ENCODE results near the gene SRSF3.
"Not testable (repeated sequence)": the region's sequence is repeated elsewhere in the genome, so short reads cannot be mapped to it uniquely, and the experiment has no call there.

SRSF3 gene

DNA sequence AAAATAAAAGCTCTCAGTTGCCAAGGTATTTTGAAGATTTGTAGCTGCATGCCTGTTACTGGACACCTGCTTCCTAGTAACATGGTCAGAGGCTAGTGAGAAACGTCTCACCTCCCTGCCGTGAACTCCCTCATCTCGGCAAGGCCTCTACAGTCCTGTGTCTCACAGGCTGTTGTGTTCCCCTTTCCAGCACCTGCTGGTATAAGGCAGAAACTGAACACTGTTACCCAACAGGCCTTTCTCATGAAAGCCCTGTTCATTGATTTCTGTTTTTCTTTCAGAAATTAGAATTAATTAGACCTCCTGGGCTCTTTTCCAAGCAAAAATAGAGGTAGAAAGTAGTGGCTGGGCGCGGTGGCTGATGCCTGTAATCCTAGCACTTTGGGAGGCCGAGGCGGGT, 17.6 kb upstream of the SRSF3 start:
- 92 to 95% methylated on average over 7 of the region's 7 CpGs for WGBS, 2 experiments
- no peaks in the 10 kb centered on the region for H3K9me3 ChIP-seq (ENCODE audit: control insufficient read depth, low read length)
- H3K4me3 ChIP-seq (ENCODE audit: insufficient read depth, low read depth, low read length): no peak overlapping the region
- peaks cover 9% of the 10 kb centered on the region for H3K4me1 ChIP-seq (ENCODE audit: control insufficient read depth, insufficient read depth, low read length)
- no peak overlapping the region for H3K27ac ChIP-seq (ENCODE audit: insufficient read depth, low read depth, low read length, poor library complexity, severe bottlenecking)
- no peaks in the 10 kb centered on the region for H3K27me3 ChIP-seq (ENCODE audit: control insufficient read depth, insufficient read depth, low read length, poor library complexity, severe bottlenecking)
- no peaks in the 10 kb centered on the region for H3K36me3 ChIP-seq (ENCODE audit: control insufficient read depth, insufficient read depth, low read length)

DNA sequence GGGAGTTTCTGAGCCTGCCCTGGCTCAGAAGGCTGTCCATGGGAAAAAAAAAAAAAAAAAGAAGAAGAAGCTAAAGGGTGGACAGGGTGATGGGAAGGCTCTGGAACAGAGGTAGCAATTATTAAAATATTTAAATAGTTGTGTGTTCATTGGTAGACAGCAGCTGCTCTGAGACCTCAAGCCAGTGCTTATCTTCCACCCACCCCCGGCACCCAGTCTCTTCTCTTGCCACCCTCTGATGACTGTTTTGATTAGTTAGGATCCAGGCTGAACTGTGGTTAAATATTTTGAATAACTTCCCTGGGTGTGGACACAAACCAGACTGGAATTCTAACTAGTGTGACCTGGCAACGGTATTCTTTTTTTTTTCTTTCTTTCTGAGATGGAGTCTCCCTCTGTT, 16.9 kb upstream of the SRSF3 start:
- 91 to 99% methylated on average over 2 of the region's 2 CpGs for WGBS, 2 experiments
- H3K4me1 ChIP-seq (ENCODE audit: control insufficient read depth, insufficient read depth, low read length): peaks cover 9% of the 10 kb centered on the region
- no peak overlapping the region for H3K27ac ChIP-seq (ENCODE audit: insufficient read depth, low read depth, low read length, poor library complexity, severe bottlenecking)
- H3K4me3 ChIP-seq (ENCODE audit: insufficient read depth, low read depth, low read length): no peak overlapping the region
- no peaks in the 10 kb centered on the region for H3K27me3 ChIP-seq (ENCODE audit: control insufficient read depth, insufficient read depth, low read length, poor library complexity, severe bottlenecking)
- H3K36me3 ChIP-seq (ENCODE audit: control insufficient read depth, insufficient read depth, low read length): no peaks in the 10 kb centered on the region
- no peaks in the 10 kb centered on the region for H3K9me3 ChIP-seq (ENCODE audit: control insufficient read depth, low read length)

DNA sequence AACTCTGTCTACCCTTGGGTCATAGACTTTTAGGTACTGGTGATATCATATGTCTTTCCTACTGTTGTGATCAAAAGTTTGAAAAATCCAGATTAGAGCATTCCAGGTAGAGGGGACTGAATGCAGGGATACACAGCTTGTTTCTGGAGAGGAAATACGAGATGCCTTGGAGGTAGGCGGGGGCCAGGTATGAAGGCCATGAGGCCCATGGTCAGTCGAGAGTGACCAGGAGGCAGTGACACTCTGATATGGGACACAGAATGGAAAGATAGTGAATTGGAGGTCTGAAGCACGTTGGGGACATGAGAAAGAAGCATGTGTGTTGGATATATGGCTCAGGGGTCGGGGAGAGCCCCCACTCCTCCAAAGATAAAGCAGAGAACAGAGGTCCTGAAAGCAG, 16.1 kb upstream of the SRSF3 start:
- H3K4me3 ChIP-seq (ENCODE audit: insufficient read depth, low read depth, low read length): no peak overlapping the region
- WGBS, 2 experiments: 92 to 93% methylated on average over 5 of the region's 5 CpGs
- H3K4me1 ChIP-seq (ENCODE audit: control insufficient read depth, insufficient read depth, low read length): peaks cover 9% of the 10 kb centered on the region
- H3K36me3 ChIP-seq (ENCODE audit: control insufficient read depth, insufficient read depth, low read length): no peaks in the 10 kb centered on the region
- no peaks in the 10 kb centered on the region for H3K27me3 ChIP-seq (ENCODE audit: control insufficient read depth, insufficient read depth, low read length, poor library complexity, severe bottlenecking)
- H3K27ac ChIP-seq (ENCODE audit: insufficient read depth, low read depth, low read length, poor library complexity, severe bottlenecking): no peak overlapping the region
- H3K9me3 ChIP-seq (ENCODE audit: control insufficient read depth, low read length): no peaks in the 10 kb centered on the region

DNA sequence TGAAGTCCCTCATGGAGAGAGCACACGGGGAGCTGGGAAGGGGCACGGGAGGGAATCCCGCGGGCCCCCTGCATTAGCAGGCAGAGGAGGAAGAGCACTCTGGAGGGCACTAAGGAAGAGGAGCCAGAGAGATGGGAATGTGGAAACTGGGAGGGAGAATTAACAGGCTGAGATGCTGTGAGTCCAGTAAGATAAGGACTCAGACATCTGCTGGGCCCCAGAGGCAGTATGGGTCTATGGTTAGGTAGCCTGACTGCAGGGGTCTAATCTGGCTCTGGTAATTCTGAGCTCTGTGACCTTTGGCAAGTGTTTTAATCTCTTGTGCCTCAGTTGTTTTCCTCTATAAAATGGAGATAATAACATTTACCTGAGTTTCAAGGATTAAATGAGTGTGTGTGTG, 15.7 kb upstream of the SRSF3 start:
- Histone ChIP-seq H3K4me3 (ENCODE audit: insufficient read depth, low read depth, low read length) (no peak overlapping the region), H3K27ac (ENCODE audit: insufficient read depth, low read depth, low read length, poor library complexity, severe bottlenecking) (no peak overlapping the region), H3K27me3 (ENCODE audit: control insufficient read depth, insufficient read depth, low read length, poor library complexity, severe bottlenecking) (no peaks in the 10 kb centered on the region), H3K4me1 (ENCODE audit: control insufficient read depth, insufficient read depth, low read length) (peaks cover 9% of the 10 kb centered on the region), H3K36me3 (ENCODE audit: control insufficient read depth, insufficient read depth, low read length) (no peaks in the 10 kb centered on the region), H3K9me3 (ENCODE audit: control insufficient read depth, low read length) (no peaks in the 10 kb centered on the region)
- 88 to 90% methylated on average over 4 of the region's 4 CpGs for WGBS, 2 experiments

DNA sequence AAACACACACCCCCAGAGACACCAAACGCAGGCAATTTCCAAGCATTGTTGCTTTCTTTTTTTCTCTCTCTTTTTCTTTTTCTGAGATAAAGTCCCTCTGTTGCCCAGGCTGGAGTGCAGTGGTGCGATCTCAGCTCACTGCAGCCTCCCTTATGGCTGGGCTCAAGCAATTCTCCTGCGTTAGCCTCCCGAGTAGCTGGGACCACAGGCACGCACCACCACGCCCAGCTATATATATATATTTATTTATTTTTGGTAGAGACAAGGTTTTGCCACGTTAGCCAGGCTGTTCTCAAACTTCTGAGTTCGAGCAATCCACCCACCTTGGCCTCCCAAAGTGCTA, 14.0 kb upstream of the SRSF3 start:
- Histone ChIP-seq H3K4me1 (ENCODE audit: control insufficient read depth, insufficient read depth, low read length) (peaks cover 9% of the 10 kb centered on the region), H3K36me3 (ENCODE audit: control insufficient read depth, insufficient read depth, low read length) (no peaks in the 10 kb centered on the region), H3K27ac (ENCODE audit: insufficient read depth, low read depth, low read length, poor library complexity, severe bottlenecking) (peak overlapping the region; percentile 83), H3K4me3 (ENCODE audit: insufficient read depth, low read depth, low read length) (no peak overlapping the region), H3K9me3 (ENCODE audit: control insufficient read depth, low read length) (no peaks in the 10 kb centered on the region), H3K27me3 (ENCODE audit: control insufficient read depth, insufficient read depth, low read length, poor library complexity, severe bottlenecking) (no peaks in the 10 kb centered on the region)
- WGBS, 2 experiments: 77 to 84% methylated on average over 6 to 8 of the region's 8 CpGs

DNA sequence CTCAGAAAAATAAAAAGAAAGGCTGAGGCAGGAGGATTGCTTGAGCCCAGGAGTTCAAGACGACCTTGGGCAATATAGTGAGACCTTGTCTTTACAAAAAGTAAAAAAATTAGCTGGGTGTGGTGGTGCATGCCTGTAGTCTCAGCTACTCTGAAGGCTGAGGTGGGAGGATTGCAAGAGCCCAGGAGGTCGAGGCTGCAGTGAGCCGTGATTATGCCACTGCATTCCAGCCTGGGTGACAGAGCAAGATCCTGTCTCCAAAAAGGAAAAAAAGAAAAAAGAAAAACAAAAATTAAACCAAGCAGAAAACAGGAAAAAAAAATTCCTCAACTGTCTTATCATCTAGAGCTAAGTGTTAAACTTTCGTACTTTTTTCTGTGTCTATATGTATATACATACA, 12.4 kb upstream of the SRSF3 start:
- H3K9me3 ChIP-seq (ENCODE audit: control insufficient read depth, low read length): no peaks in the 10 kb centered on the region
- no peaks in the 10 kb centered on the region for H3K36me3 ChIP-seq (ENCODE audit: control insufficient read depth, insufficient read depth, low read length)
- H3K4me3 ChIP-seq (ENCODE audit: insufficient read depth, low read depth, low read length): no peak overlapping the region
- no peak overlapping the region for H3K27ac ChIP-seq (ENCODE audit: insufficient read depth, low read depth, low read length, poor library complexity, severe bottlenecking)
- WGBS, 2 experiments: 78 to 79% methylated on average over 3 of the region's 4 CpGs
- H3K4me1 ChIP-seq (ENCODE audit: control insufficient read depth, insufficient read depth, low read length): peaks cover 9% of the 10 kb centered on the region
- no peaks in the 10 kb centered on the region for H3K27me3 ChIP-seq (ENCODE audit: control insufficient read depth, insufficient read depth, low read length, poor library complexity, severe bottlenecking)

DNA sequence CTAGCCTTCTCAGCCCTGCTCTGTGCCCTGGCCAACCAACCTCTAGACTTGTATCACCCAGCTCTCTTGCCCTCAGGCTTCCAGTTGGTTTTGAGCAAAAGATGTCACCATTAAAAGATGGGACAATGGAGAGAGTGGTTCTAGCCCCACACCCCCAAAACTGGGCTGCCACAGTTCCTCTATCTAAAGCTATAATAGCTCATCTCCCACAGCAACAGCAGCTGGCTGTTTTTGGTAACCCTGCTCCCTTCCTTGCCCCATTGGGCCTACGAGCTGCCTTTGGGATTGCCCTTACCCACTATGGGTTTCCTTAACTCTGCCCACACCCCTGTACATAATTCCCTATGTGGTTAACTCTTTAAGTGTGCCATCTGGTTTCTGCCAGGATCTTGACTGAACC, 7.6 kb upstream of the SRSF3 start:
- no peaks in the 10 kb centered on the region for H3K4me1 ChIP-seq (ENCODE audit: control insufficient read depth, insufficient read depth, low read length)
- no peak overlapping the region for H3K27ac ChIP-seq (ENCODE audit: insufficient read depth, low read depth, low read length, poor library complexity, severe bottlenecking)
- no peaks in the 10 kb centered on the region for H3K9me3 ChIP-seq (ENCODE audit: control insufficient read depth, low read length)
- no peaks in the 10 kb centered on the region for H3K36me3 ChIP-seq (ENCODE audit: control insufficient read depth, insufficient read depth, low read length)
- H3K27me3 ChIP-seq (ENCODE audit: control insufficient read depth, insufficient read depth, low read length, poor library complexity, severe bottlenecking): no peaks in the 10 kb centered on the region
- WGBS, 2 experiments: 77 to 87% methylated on average over 1 of the region's 1 CpG
- no peak overlapping the region for H3K4me3 ChIP-seq (ENCODE audit: insufficient read depth, low read depth, low read length)

DNA sequence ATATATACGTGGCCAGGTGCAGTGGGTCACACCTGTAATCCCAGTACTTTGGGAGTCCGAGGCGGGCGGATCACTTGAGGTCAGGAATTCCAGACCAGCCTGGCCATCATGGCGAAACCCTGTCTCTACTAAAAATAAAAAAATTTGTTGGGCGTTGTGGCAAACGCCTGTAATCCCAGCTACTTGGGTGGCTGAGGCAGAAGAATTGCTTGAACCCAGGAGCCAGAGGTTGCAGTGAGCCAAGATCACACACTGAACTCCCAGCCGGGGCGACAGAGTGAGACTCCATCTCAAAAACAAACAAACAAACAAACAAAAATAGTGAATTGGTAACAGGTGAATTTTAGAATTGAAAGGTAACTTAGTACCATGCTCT, 5.1 kb upstream of the SRSF3 start:
- not testable (repeated sequence) for H3K27me3 ChIP-seq (ENCODE audit: control insufficient read depth, insufficient read depth, low read length, poor library complexity, severe bottlenecking); H3K4me3 ChIP-seq (ENCODE audit: insufficient read depth, low read depth, low read length); H3K4me1 ChIP-seq (ENCODE audit: control insufficient read depth, insufficient read depth, low read length); H3K9me3 ChIP-seq (ENCODE audit: control insufficient read depth, low read length); H3K27ac ChIP-seq (ENCODE audit: insufficient read depth, low read depth, low read length, poor library complexity, severe bottlenecking); H3K36me3 ChIP-seq (ENCODE audit: control insufficient read depth, insufficient read depth, low read length)
- 89 to 97% methylated on average over 9 of the region's 9 CpGs for WGBS, 2 experiments

DNA sequence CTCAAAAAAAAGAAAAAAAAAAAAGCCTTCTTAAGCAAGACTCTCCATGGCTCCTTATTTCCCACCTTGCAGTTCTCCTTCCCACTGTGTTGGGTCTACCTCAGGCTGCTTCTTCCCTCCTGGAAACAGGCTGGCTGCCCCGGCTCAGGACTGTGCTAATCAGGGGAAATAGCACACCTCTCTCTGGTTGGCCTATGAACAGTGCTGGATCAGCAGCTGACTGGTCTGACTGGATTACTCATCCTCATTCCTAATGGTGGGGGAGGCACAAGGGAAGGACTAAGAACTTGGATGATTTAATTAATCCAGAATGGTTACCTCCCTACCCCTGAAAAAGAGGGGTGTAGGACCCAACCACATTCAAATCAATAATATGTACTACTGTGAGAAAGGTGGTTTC, 3.9 kb upstream of the SRSF3 start:
- WGBS, 2 experiments: 80 to 86% methylated on average over 1 of the region's 1 CpG
- Histone ChIP-seq H3K4me3 (ENCODE audit: insufficient read depth, low read depth, low read length) (no peak overlapping the region), H3K36me3 (ENCODE audit: control insufficient read depth, insufficient read depth, low read length) (no peaks in the 10 kb centered on the region), H3K27me3 (ENCODE audit: control insufficient read depth, insufficient read depth, low read length, poor library complexity, severe bottlenecking) (no peaks in the 10 kb centered on the region), H3K4me1 (ENCODE audit: control insufficient read depth, insufficient read depth, low read length) (no peaks in the 10 kb centered on the region), H3K9me3 (ENCODE audit: control insufficient read depth, low read length) (no peaks in the 10 kb centered on the region), H3K27ac (ENCODE audit: insufficient read depth, low read depth, low read length, poor library complexity, severe bottlenecking) (no peak overlapping the region)

DNA sequence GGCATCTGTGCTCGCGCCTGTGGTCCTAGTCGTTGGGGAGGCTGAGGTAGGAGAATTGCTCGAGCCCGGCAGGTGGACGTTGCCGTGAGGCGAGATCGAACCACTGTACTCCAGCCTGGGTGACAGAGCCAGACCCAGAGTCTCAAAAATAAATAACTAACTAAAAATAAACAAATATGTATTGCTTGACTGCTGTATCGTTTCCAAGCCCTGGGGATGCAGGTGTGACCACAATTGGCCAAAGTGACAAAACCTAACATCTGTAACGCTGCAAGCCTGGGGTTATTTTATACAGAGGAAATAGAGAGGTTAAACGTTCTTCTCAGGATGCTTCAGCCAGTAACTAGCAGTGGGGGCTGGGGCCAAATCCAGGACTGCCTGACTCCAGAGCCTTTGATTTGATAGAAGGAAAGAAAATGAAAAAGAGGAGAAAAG, 1.9 kb upstream of the SRSF3 start:
- Histone ChIP-seq H3K36me3 (ENCODE audit: control insufficient read depth, insufficient read depth, low read length) (peaks cover 10% of the 10 kb centered on the region), H3K27ac (ENCODE audit: insufficient read depth, low read depth, low read length, poor library complexity, severe bottlenecking) (no peak overlapping the region), H3K27me3 (ENCODE audit: control insufficient read depth, insufficient read depth, low read length, poor library complexity, severe bottlenecking) (no peaks in the 10 kb centered on the region), H3K4me3 (ENCODE audit: insufficient read depth, low read depth, low read length) (no peak overlapping the region), H3K9me3 (ENCODE audit: control insufficient read depth, low read length) (no peaks in the 10 kb centered on the region), H3K4me1 (ENCODE audit: control insufficient read depth, insufficient read depth, low read length) (no peaks in the 10 kb centered on the region)
- WGBS, 2 experiments: 91 to 95% methylated on average over 12 of the region's 12 CpGs

DNA sequence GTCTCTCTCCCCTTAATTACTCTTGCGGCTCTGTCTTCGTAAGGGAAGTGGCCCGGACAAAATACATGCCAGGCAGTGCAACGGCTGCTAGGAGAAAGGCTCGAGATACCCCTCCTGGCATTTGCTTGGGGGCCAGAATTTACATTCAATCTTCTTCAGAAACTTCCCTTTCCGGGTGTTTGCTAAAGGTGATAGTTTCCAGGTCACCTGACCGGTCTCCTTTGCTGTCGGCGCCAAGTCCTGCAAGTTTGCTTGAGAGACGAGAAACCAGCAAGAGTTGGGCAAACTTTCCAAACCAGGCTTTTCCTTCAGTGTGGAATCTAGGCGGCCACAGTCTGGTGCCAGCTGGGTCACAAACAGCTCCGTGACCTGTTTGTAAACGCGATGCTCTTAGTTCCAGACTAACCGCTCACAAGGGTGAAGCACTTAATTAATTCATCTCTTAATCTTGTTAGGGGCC, 563 bp upstream of the SRSF3 start:
- Histone ChIP-seq H3K4me3 (ENCODE audit: insufficient read depth, low read depth, low read length) (peak overlapping the region; percentile 40), H3K27ac (ENCODE audit: insufficient read depth, low read depth, low read length, poor library complexity, severe bottlenecking) (peak overlapping the region; percentile 99), H3K27me3 (ENCODE audit: control insufficient read depth, insufficient read depth, low read length, poor library complexity, severe bottlenecking) (no peaks in the 10 kb centered on the region), H3K4me1 (ENCODE audit: control insufficient read depth, insufficient read depth, low read length) (peaks cover 9% of the 10 kb centered on the region), H3K9me3 (ENCODE audit: control insufficient read depth, low read length) (no peaks in the 10 kb centered on the region), H3K36me3 (ENCODE audit: control insufficient read depth, insufficient read depth, low read length) (peaks cover 22% of the 10 kb centered on the region)
- WGBS, 2 experiments: 8 to 13% methylated on average over 15 of the region's 15 CpGs
